ENCODE data around the gene MTX2. TPM values are rescaled to one million over a fixed set of nuclear protein-coding genes. Genes with fewer than 3 reads are reported as not detected.

The MTX2 gene
- total RNA-seq, 1 experiment from 2014 or later, result 38.0 TPM

DNA sequence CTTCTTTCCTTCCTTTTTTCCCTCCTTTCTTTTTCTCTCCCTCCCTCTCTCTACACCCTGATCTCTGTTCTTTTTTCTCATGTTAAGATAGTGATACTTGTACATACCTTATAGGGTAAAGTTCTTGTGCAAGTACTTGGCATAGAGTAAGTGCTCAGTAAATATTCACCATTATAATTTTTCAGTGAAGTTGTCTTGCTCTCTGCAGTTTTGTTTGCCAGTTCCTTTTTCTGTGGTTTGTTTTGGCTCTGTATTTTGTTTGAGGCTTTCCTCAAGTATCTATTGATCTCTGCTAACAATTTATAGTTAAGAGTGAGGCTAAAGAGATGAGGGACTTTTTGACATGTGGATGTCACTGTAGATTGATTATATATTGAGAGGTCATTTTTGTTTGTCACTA is 48.0 kb downstream of the MTX2 start:
- Mint-ChIP-seq H3K27ac (ENCODE audit: low read depth, unreplicated experiment) (no peak overlapping the region), H3K9me3 (ENCODE audit: unreplicated experiment) (no peaks in the 10 kb centered on the region), H3K4me3 (ENCODE audit: unreplicated experiment) (no peak overlapping the region), H3K4me1 (ENCODE audit: insufficient read depth, unreplicated experiment) (no peaks in the 10 kb centered on the region), H3K27me3 (ENCODE audit: insufficient read depth, unreplicated experiment) (no peaks in the 10 kb centered on the region), H3K36me3 (ENCODE audit: insufficient read depth, unreplicated experiment) (peaks cover 34% of the 10 kb centered on the region)
- intact Hi-C loops (cut with micrococcal nuclease), result loop anchor here (10.0 kb wide), 1 partner anchor 172 kb away; no protein-coding TSS in a partner anchor
- no TSS peak for BruUV-seq (replicated peaks)
- TF ChIP-seq, protein P1, sequence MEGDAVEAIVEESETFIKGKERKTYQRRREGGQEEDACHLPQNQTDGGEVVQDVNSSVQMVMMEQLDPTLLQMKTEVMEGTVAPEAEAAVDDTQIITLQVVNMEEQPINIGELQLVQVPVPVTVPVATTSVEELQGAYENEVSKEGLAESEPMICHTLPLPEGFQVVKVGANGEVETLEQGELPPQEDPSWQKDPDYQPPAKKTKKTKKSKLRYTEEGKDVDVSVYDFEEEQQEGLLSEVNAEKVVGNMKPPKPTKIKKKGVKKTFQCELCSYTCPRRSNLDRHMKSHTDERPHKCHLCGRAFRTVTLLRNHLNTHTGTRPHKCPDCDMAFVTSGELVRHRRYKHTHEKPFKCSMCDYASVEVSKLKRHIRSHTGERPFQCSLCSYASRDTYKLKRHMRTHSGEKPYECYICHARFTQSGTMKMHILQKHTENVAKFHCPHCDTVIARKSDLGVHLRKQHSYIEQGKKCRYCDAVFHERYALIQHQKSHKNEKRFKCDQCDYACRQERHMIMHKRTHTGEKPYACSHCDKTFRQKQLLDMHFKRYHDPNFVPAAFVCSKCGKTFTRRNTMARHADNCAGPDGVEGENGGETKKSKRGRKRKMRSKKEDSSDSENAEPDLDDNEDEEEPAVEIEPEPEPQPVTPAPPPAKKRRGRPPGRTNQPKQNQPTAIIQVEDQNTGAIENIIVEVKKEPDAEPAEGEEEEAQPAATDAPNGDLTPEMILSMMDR (IDR thresholded peaks at IDR 0.05; ENCODE audit: unreplicated experiment), result no peak
- ChIA-PET CTCF (no interaction called here), POLR2A (no interaction called here)
- DNase-seq (ENCODE audit: unreplicated experiment), result no peak

DNA sequence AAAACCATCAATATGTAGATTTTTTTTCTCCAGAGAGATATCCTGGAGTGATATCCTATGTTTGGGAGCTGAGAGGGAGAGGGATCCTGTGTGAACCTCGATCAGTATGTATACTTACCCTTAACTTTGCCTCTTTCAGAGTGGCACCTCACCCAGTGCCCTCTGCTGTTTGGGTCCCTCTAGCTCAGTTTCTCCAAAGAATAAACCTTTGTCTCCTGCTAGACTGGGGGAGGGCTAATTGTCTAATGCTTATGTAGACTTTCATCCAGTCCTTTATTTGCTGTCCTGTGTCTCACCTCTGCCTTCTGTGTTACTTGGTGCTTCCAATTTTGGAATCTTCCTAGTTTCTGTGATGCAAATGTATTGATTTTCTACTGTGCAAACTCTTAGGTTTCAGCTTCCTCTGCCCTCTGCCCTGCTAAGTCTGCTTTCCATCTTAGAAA is 48.4 kb downstream of the MTX2 start:
- Mint-ChIP-seq H3K27ac (ENCODE audit: low read depth, unreplicated experiment) (no peak overlapping the region), H3K9me3 (ENCODE audit: unreplicated experiment) (no peaks in the 10 kb centered on the region), H3K36me3 (ENCODE audit: insufficient read depth, unreplicated experiment) (peaks cover 34% of the 10 kb centered on the region)

DNA sequence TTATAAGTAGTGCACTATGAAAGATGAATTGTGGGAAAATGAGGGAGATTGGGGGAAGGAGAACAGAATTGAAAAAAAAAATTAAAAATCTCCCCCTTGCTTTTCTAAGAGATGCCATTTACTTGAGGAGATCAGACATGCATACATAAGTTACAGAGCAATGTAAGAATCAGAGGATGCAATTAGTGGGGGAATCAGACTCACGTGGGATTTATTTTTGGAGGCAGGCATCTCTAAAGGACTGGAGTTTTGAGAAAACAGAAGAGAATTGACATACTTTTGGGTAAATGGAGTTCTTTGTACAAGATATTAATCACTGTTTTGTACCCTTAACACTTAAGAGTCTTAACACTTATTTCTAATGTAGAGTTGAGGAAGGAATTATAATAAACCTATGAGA is 52.7 kb downstream of the MTX2 start:
- peaks cover 28% of the 10 kb centered on the region for H3K36me3 Mint-ChIP-seq (ENCODE audit: insufficient read depth, unreplicated experiment)
- ChIA-PET CTCF (interaction anchor here (0.7 to 2.1 kb wide), 2 partner anchors 232 to 441 kb away, joined by 3 to 6 read pairs; no protein-coding TSS in a partner anchor), POLR2A (no interaction called here)
- no peak for DNase-seq (ENCODE audit: unreplicated experiment)
- H3K4me1 Mint-ChIP-seq (ENCODE audit: insufficient read depth, unreplicated experiment), result no peaks in the 10 kb centered on the region
- H3K27ac Mint-ChIP-seq (ENCODE audit: low read depth, unreplicated experiment), result no peak overlapping the region
- TF ChIP-seq, protein P1 (IDR thresholded peaks at IDR 0.05; ENCODE audit: unreplicated experiment), result no peak
- H3K27me3 Mint-ChIP-seq (ENCODE audit: insufficient read depth, unreplicated experiment), result no peaks in the 10 kb centered on the region
- BruUV-seq (replicated peaks), result no TSS peak
- H3K9me3 Mint-ChIP-seq (ENCODE audit: unreplicated experiment), result no peaks in the 10 kb centered on the region
- no peak overlapping the region for H3K4me3 Mint-ChIP-seq (ENCODE audit: unreplicated experiment)
- intact Hi-C loops (cut with micrococcal nuclease), result no loop called here

More for the DNA sequence above, 48.4 kb downstream of the MTX2 start:
- intact Hi-C loops (cut with micrococcal nuclease), result loop anchor here (10.0 kb wide), 1 partner anchor 173 kb away; no protein-coding TSS in a partner anchor
- H3K4me1 Mint-ChIP-seq (ENCODE audit: insufficient read depth, unreplicated experiment), result no peaks in the 10 kb centered on the region
- no TSS peak for BruUV-seq (replicated peaks)
- CTCF ChIA-PET, result interaction anchor here (0.7 kb wide), 1 partner anchor 237 kb away, joined by 3 read pairs; no protein-coding TSS in a partner anchor
- no peak overlapping the region for H3K4me3 Mint-ChIP-seq (ENCODE audit: unreplicated experiment)
- DNase-seq (ENCODE audit: unreplicated experiment), result no peak
- POLR2A ChIA-PET, result interaction anchor here (0.7 kb wide), 1 partner anchor 294 kb away, joined by 3 read pairs; no protein-coding TSS in a partner anchor
- TF ChIP-seq, protein P1 (IDR thresholded peaks at IDR 0.05; ENCODE audit: unreplicated experiment), result no peak
- H3K27me3 Mint-ChIP-seq (ENCODE audit: insufficient read depth, unreplicated experiment), result no peaks in the 10 kb centered on the region

DNA sequence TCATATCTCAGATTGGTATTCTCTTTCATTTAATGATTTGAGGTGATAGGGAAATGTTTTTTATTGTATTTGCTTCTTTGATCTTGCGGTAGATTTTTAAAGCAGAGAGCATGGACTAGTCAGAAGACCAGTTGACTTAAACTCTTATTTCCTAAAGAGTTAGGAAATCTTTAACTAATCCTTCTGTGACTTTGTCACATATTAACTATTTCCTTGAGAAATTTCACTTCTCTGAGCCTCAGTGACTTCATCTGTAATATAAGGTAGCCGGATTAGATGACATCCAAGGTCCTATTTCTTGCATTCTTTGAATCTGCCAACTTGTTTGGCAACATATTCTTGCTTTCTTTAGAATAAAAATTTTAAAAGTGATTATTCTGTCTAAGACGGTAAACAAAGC is 55.6 kb downstream of the MTX2 start:
- no peak overlapping the region for H3K4me3 Mint-ChIP-seq (ENCODE audit: unreplicated experiment)
- CTCF ChIA-PET, result no interaction called here
- no peaks in the 10 kb centered on the region for H3K9me3 Mint-ChIP-seq (ENCODE audit: unreplicated experiment)
- H3K36me3 Mint-ChIP-seq (ENCODE audit: insufficient read depth, unreplicated experiment), result peaks cover 17% of the 10 kb centered on the region
- POLR2A ChIA-PET, result no interaction called here
- no TSS peak for BruUV-seq (replicated peaks)
- no peaks in the 10 kb centered on the region for H3K27me3 Mint-ChIP-seq (ENCODE audit: insufficient read depth, unreplicated experiment)
- intact Hi-C loops (cut with micrococcal nuclease), result no loop called here
- H3K27ac Mint-ChIP-seq (ENCODE audit: low read depth, unreplicated experiment), result no peak overlapping the region
- DNase-seq (ENCODE audit: unreplicated experiment), result no peak
- no peaks in the 10 kb centered on the region for H3K4me1 Mint-ChIP-seq (ENCODE audit: insufficient read depth, unreplicated experiment)
- TF ChIP-seq, protein P1 (IDR thresholded peaks at IDR 0.05; ENCODE audit: unreplicated experiment), result no peak

Measured in MCF 10A (cell line).